NB4 (cell line): ENCODE data around the gene SLC39A3.

Experiments used
- POLR2A ChIP-seq: IDR thresholded peaks from 2 replicates; pipeline ENCODE4 v1.6.1; 2011; ENCODE audit warnings: mild to moderate bottlenecking; ENCODE audit not compliant: insufficient read length; ENCODE audit errors: extremely low read depth
- TF ChIP-seq, protein P1 (sequence below): IDR thresholded peaks from one replicate; pipeline ENCODE4 v1.5.1; 2012; ENCODE audit warnings: low read depth, low read length

DNA sequence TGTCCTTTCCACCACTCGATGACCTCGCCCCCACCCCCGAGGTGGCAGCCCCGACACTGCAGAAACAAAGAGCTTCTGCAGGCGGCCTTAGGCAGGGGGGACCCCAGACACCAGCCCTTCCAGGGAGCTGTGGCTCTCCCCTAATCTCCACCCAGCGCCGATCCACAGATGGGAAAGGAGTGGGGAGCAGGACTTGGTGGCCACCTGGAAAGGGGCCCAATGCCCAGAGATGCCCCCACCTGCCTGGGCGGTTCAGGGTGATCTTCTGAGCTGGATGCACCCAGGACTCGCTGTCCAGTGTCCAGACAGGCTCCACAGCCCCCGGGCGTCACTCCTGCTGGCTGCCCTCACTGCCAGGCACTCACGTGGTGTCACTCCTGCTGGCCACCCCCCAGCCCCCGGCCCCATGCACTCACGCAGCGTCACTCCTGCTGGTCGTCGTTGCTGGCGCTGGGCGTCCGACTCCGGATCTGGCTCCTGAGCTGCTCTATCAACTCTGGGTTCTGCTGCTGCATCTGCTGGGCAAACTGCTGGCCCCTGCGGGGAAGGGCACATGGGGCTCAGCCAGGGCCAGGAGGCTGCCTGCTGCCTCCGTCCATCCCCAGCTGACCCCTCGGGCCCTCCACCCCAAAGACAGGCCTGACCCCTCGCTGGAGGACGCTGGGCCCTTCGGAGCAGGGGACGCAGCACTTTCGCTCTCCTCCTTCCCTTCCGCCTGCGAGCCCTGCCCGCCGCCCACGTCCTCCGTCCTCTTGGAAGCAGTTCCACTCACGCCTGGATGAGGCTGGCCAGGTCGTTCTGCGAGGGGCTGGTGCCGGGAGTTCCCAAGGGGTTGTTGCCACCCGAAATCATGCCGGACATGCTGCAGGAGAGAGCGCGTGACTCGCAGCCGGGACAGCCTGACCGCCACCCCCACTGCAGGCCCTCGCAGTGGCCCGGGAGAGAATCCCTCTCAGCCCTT lies 17.4 kb upstream of the SLC39A3 start:
- TF ChIP-seq POLR2A: no peak
- TF ChIP-seq, protein P1, sequence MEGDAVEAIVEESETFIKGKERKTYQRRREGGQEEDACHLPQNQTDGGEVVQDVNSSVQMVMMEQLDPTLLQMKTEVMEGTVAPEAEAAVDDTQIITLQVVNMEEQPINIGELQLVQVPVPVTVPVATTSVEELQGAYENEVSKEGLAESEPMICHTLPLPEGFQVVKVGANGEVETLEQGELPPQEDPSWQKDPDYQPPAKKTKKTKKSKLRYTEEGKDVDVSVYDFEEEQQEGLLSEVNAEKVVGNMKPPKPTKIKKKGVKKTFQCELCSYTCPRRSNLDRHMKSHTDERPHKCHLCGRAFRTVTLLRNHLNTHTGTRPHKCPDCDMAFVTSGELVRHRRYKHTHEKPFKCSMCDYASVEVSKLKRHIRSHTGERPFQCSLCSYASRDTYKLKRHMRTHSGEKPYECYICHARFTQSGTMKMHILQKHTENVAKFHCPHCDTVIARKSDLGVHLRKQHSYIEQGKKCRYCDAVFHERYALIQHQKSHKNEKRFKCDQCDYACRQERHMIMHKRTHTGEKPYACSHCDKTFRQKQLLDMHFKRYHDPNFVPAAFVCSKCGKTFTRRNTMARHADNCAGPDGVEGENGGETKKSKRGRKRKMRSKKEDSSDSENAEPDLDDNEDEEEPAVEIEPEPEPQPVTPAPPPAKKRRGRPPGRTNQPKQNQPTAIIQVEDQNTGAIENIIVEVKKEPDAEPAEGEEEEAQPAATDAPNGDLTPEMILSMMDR: no peak
